ENCODE data around the gene STOML1.

The STOML1 gene

GRCh38 chr15:74037171-74038117, 45.3 kb upstream of the STOML1 start:
- Histone ChIP-seq H3K27me3 (replicated peaks) (no peaks in the 10 kb centered on the region), H3K36me3 (replicated peaks) (peaks cover 41% of the 10 kb centered on the region), H3K4me3 (ENCODE audit: low read depth, low read length) (no peak overlapping the region), H3K27ac (no peak overlapping the region)
- no peak for TF ChIP-seq CTCF (IDR thresholded peaks at IDR 0.05; ENCODE audit: low read depth, low read length, missing control alignments)
- DNase-seq = no peak
- in situ Hi-C loops (cut with HindIII; ENCODE audit: low pct_ligation_motif_present, low sequenced_read_pairs) = no loop called here

- H3K36me3 ChIP-seq (replicated peaks) = peaks cover 46% of the 10 kb centered on the region
- no peak overlapping the region for H3K27ac ChIP-seq
- H3K27me3 ChIP-seq (replicated peaks) = no peaks in the 10 kb centered on the region
- H3K4me3 ChIP-seq (ENCODE audit: low read depth, low read length) = no peak overlapping the region
- in situ Hi-C loops (cut with HindIII; ENCODE audit: low pct_ligation_motif_present, low sequenced_read_pairs) = no loop called here
- DNase-seq = peak; percentile 54
- peak; percentile 86 for TF ChIP-seq CTCF (IDR thresholded peaks at IDR 0.05; ENCODE audit: low read depth, low read length, missing control alignments)
These were observed 44.4 kb upstream of the STOML1 start for GRCh38 chr15:74036271-74037170.

GRCh38 chr15:74035121-74036017, 43.3 kb upstream of the STOML1 start:
- no peak for DNase-seq
- H3K36me3 ChIP-seq (replicated peaks) = peaks cover 46% of the 10 kb centered on the region
- in situ Hi-C loops (cut with HindIII; ENCODE audit: low pct_ligation_motif_present, low sequenced_read_pairs) = no loop called here
- H3K27me3 ChIP-seq (replicated peaks) = no peaks in the 10 kb centered on the region
- H3K4me3 ChIP-seq (ENCODE audit: low read depth, low read length) = no peak overlapping the region
- no peak overlapping the region for H3K27ac ChIP-seq
- no peak for TF ChIP-seq CTCF (IDR thresholded peaks at IDR 0.05; ENCODE audit: low read depth, low read length, missing control alignments)

- Histone ChIP-seq H3K27me3 (replicated peaks) (no peaks in the 10 kb centered on the region), H3K36me3 (replicated peaks) (peaks cover 46% of the 10 kb centered on the region), H3K27ac (no peak overlapping the region), H3K4me3 (ENCODE audit: low read depth, low read length) (no peak overlapping the region)
- TF ChIP-seq CTCF (IDR thresholded peaks at IDR 0.05; ENCODE audit: low read depth, low read length, missing control alignments) = no peak
- in situ Hi-C loops (cut with HindIII; ENCODE audit: low pct_ligation_motif_present, low sequenced_read_pairs) = no loop called here
- DNase-seq = no peak
These were observed 42.2 kb upstream of the STOML1 start for GRCh38 chr15:74034206-74034755.

Measured in brain microvascular endothelial cell (primary cell).